Measurements from ENCODE around the gene FLYWCH1.

The FLYWCH1 gene

GRCh38 chr16:2934450-2934849 is 22.7 kb downstream of the FLYWCH1 start:
- ATAC-seq, result no peak

GRCh38 chr16:2936436-2937011 is 24.8 kb downstream of the FLYWCH1 start:
- ATAC-seq, result no peak
- TF ChIP-seq POU6F1 (CRISPR knock-in tag; IDR thresholded peaks at IDR 0.05; ENCODE audit: borderline replicate concordance, low read depth), result no peak
- TF ChIP-seq PATZ1 (CRISPR knock-in tag; IDR thresholded peaks at IDR 0.05; ENCODE audit: borderline replicate concordance), result no peak
- no peak for TF ChIP-seq ZNF70 (CRISPR knock-in tag; IDR thresholded peaks at IDR 0.05)
- no peak for TF ChIP-seq TCF4 (CRISPR knock-in tag; IDR thresholded peaks at IDR 0.05; ENCODE audit: borderline replicate concordance)
- no peak for TF ChIP-seq PPARA (CRISPR knock-in tag; IDR thresholded peaks at IDR 0.05; ENCODE audit: borderline replicate concordance)
- no peak for TF ChIP-seq ZNF8 (CRISPR knock-in tag; IDR thresholded peaks at IDR 0.05)
- no peak for TF ChIP-seq CSRNP3 (CRISPR knock-in tag; IDR thresholded peaks at IDR 0.05)
- TF ChIP-seq TSHZ2 (CRISPR knock-in tag; IDR thresholded peaks at IDR 0.05), result no peak
- no peak for TF ChIP-seq ISL1 (CRISPR knock-in tag; IDR thresholded peaks at IDR 0.05)
- TF ChIP-seq RARB (CRISPR knock-in tag; IDR thresholded peaks at IDR 0.05), result no peak
- no peak for TF ChIP-seq ESRRG (CRISPR knock-in tag; IDR thresholded peaks at IDR 0.05)

More at GRCh38 chr16:2934450-2934849, 22.7 kb downstream of the FLYWCH1 start:
- no peak for TF ChIP-seq CSDC2 (CRISPR knock-in tag; IDR thresholded peaks at IDR 0.05)
- no peak for TF ChIP-seq ZC3H10 (CRISPR knock-in tag; IDR thresholded peaks at IDR 0.05)
- no peak for TF ChIP-seq POU6F1 (CRISPR knock-in tag; IDR thresholded peaks at IDR 0.05; ENCODE audit: borderline replicate concordance, low read depth)
- no peak for TF ChIP-seq ZFP30 (CRISPR knock-in tag; IDR thresholded peaks at IDR 0.05)
- no peak for TF ChIP-seq TSHZ2 (CRISPR knock-in tag; IDR thresholded peaks at IDR 0.05)
- no peak for TF ChIP-seq ZNF70 (CRISPR knock-in tag; IDR thresholded peaks at IDR 0.05)
- no peak for TF ChIP-seq ISL1 (CRISPR knock-in tag; IDR thresholded peaks at IDR 0.05)
- no peak for TF ChIP-seq ARNTL (CRISPR knock-in tag; IDR thresholded peaks at IDR 0.05; ENCODE audit: borderline replicate concordance, low read depth)
- TF ChIP-seq TOX (CRISPR knock-in tag; IDR thresholded peaks at IDR 0.05; ENCODE audit: borderline replicate concordance), result no peak
- no peak for TF ChIP-seq TCF4 (CRISPR knock-in tag; IDR thresholded peaks at IDR 0.05; ENCODE audit: borderline replicate concordance)
- TF ChIP-seq CREB5 (CRISPR knock-in tag; IDR thresholded peaks at IDR 0.05; ENCODE audit: low read depth), result no peak
- no peak for TF ChIP-seq ZNF565 (CRISPR knock-in tag; conservative IDR thresholded peaks at IDR 0.05; ENCODE audit: low read depth)
- TF ChIP-seq BACH2 (CRISPR knock-in tag; IDR thresholded peaks at IDR 0.05; ENCODE audit: borderline replicate concordance), result no peak
